PC-9 (cell line): ENCODE data around the gene DPP9. TPM values are rescaled to one million over a fixed set of nuclear protein-coding genes. Genes with fewer than 3 reads are reported as not detected.

Experiments used
- BruUV-seq: library from RNA; stranded (reverse); fragments of 400-500 nt; replicated peaks from 2 replicates; lab custom pipeline; 2021; lab: Mats Ljungman, UMichigan
- CTCF ChIA-PET: fragments of 300-600 bp; sonication (Branson Sonifier 250); formaldehyde crosslinking; loops from one replicate; lab custom pipeline; 2022; ENCODE audit warnings: antibody characterized with exemption; lab: Charles Lee
- POLR2A ChIA-PET: fragments of 300-600 bp; sonication (Branson Sonifier 250); formaldehyde crosslinking; loops from one replicate; lab custom pipeline; 2022; ENCODE audit warnings: antibody characterized with exemption; ENCODE audit not compliant: unreplicated experiment; lab: Charles Lee
- DNase-seq, 2 experiments: peaks; one replicate each; pipeline versions ENCODE4 v3.0.0 to v3.0.0-alpha.2; 2015 to 2022; ENCODE audit warnings: mixed read lengths in 1 of 2
- H2AFZ ChIP-seq: fragments of 200-600 bp; sonication (generic); 2 replicates; pipeline ENCODE4 v1.8.1; 2017; ENCODE audit warnings: antibody characterized with exemption
- H3F3A ChIP-seq: fragments of 200-600 bp; sonication (generic); 2 replicates; pipeline ENCODE4 v1.8.1; 2017; ENCODE audit warnings: antibody characterized with exemption, mild to moderate bottlenecking, low read depth; ENCODE audit not compliant: insufficient read depth
- H3K27ac ChIP-seq: fragments of 200-600 bp; sonication (generic); 2 replicates; pipeline ENCODE4 v1.6.1; 2016; ENCODE audit warnings: mixed run types
- H3K27me3 ChIP-seq: fragments of 200-600 bp; sonication (generic); 2 replicates; pipeline ENCODE4 v1.6.1; 2016; ENCODE audit warnings: low read depth, mixed run types; ENCODE audit not compliant: insufficient read depth
- H3K36me3 ChIP-seq: fragments of 200-600 bp; sonication (generic); 2 replicates; pipeline ENCODE4 v1.6.1; 2016; ENCODE audit warnings: low read depth, mixed run types
- H3K4me1 ChIP-seq: fragments of 200-600 bp; sonication (generic); replicated peaks from 2 replicates; pipeline ENCODE4 v1.6.1; 2016; ENCODE audit warnings: mixed run types; ENCODE audit not compliant: insufficient read depth
- H3K4me2 ChIP-seq: fragments of 200-600 bp; sonication (generic); 2 replicates; pipeline ENCODE4 v1.6.1; 2017; ENCODE audit warnings: mixed run types
- H3K4me3 ChIP-seq: fragments of 200-600 bp; sonication (generic); 2 replicates; pipeline ENCODE4 v1.6.1; 2016; ENCODE audit warnings: mixed run types
- H3K79me2 ChIP-seq: fragments of 200-600 bp; sonication (generic); 2 replicates; pipeline ENCODE4 v1.6.1; 2017; ENCODE audit warnings: low read depth, mixed run types
- H3K9me2 ChIP-seq: fragments of 200-600 bp; sonication (generic); 2 replicates; pipeline ENCODE4 v1.8.1; 2017; ENCODE audit warnings: mild to moderate bottlenecking; ENCODE audit not compliant: insufficient read depth
- H3K9me3 ChIP-seq: fragments of 200-600 bp; sonication (generic); 2 replicates; pipeline ENCODE4 v1.8.1; 2016; ENCODE audit warnings: low read depth; ENCODE audit not compliant: insufficient read depth
- H4K20me1 ChIP-seq: fragments of 200-600 bp; sonication (generic); 2 replicates; pipeline ENCODE4 v1.8.1; 2017; ENCODE audit not compliant: insufficient read depth
- CTCF ChIP-seq: fragments of 200-600 bp; sonication (generic); conservative IDR thresholded peaks from 2 replicates; pipeline ENCODE4 v1.6.1; 2017; ENCODE audit warnings: mixed run types, antibody characterized with exemption, mild to moderate bottlenecking, moderate library complexity
- EZH2 ChIP-seq: fragments of 200-600 bp; sonication (generic); IDR thresholded peaks from 2 replicates; pipeline ENCODE4 v1.8.0; 2017; ENCODE audit warnings: antibody characterized with exemption, low read depth
- intact Hi-C: fragments of 100-400 bp; cut with micrococcal nuclease; formaldehyde crosslinking; loops from one replicate; pipeline ENCODE4 v1.10.0; 2022; ENCODE audit not compliant: unreplicated experiment
- total RNA-seq: library from RNA; stranded (reverse); gene quantifications from 2 replicates; pipeline ENCODE4 v1.2.3, GENCODE V29; 2021

DPP9 gene
- total RNA-seq, 1 experiment from 2014 or later: 85.3 TPM

- Histone ChIP-seq H4K20me1 (no peaks in the 10 kb centered on the region), H3K4me1 (no peaks in the 10 kb centered on the region), H2AFZ (no peak overlapping the region), H3K36me3 (no peaks in the 10 kb centered on the region), H3F3A (no peaks in the 10 kb centered on the region), H3K9me3 (no peaks in the 10 kb centered on the region), H3K27me3 (no peaks in the 10 kb centered on the region), H3K4me3 (no peak overlapping the region), H3K79me2 (no peaks in the 10 kb centered on the region), H3K4me2 (no peak overlapping the region), H3K9me2 (no peaks in the 10 kb centered on the region), H3K27ac (no peak overlapping the region)
- ChIA-PET CTCF (no interaction called here), POLR2A (no interaction called here)
- intact Hi-C loops: no loop called here
- DNase-seq: no peak
- no peak for TF ChIP-seq CTCF
- TF ChIP-seq EZH2: no peak
- no TSS peak for BruUV-seq
Observed at GRCh38 chr19:4660993-4661392, 62.6 kb downstream of the DPP9 start.

GRCh38 chr19:4660181-4660791 lies 63.4 kb downstream of the DPP9 start:
- Histone ChIP-seq H3K9me3 (no peaks in the 10 kb centered on the region), H3K4me3 (no peak overlapping the region), H2AFZ (no peak overlapping the region), H3K79me2 (no peaks in the 10 kb centered on the region), H3K36me3 (no peaks in the 10 kb centered on the region), H4K20me1 (no peaks in the 10 kb centered on the region), H3K4me1 (no peaks in the 10 kb centered on the region), H3K9me2 (no peaks in the 10 kb centered on the region), H3K27me3 (no peaks in the 10 kb centered on the region), H3K27ac (no peak overlapping the region), H3K4me2 (no peak overlapping the region), H3F3A (no peaks in the 10 kb centered on the region)
- intact Hi-C loops: no loop called here
- CTCF ChIA-PET: no interaction called here
- DNase-seq: peak in 1 of 2 experiments; percentile 33
- TF ChIP-seq EZH2: no peak
- TF ChIP-seq CTCF: no peak
- BruUV-seq: no TSS peak
- POLR2A ChIA-PET: interaction anchor here (0.7 kb wide), 1 partner anchor 167 kb away, joined by 3 read pairs; no protein-coding TSS in a partner anchor

- intact Hi-C loops: no loop called here
- Histone ChIP-seq H2AFZ (no peak overlapping the region), H3K4me1 (no peaks in the 10 kb centered on the region), H3K9me2 (no peaks in the 10 kb centered on the region), H3K36me3 (no peaks in the 10 kb centered on the region), H3K4me3 (no peak overlapping the region), H3K9me3 (no peaks in the 10 kb centered on the region), H3K79me2 (no peaks in the 10 kb centered on the region), H3F3A (no peaks in the 10 kb centered on the region), H3K27ac (no peak overlapping the region), H4K20me1 (no peaks in the 10 kb centered on the region), H3K27me3 (no peaks in the 10 kb centered on the region), H3K4me2 (no peak overlapping the region)
- no peak for DNase-seq
- no TSS peak for BruUV-seq
- ChIA-PET POLR2A (no interaction called here), CTCF (interaction anchor here (0.5 kb wide), 1 partner anchor 10 kb away, joined by 4 read pairs; no protein-coding TSS in a partner anchor)
- TF ChIP-seq EZH2 (no peak), CTCF (no peak)
Observed at GRCh38 chr19:4657835-4658234, 65.8 kb downstream of the DPP9 start.
